Upper lobe of right lung (tissue), 1 donor: Measurements from ENCODE around the gene GAL. TPM values are rescaled to one million over a fixed set of nuclear protein-coding genes. Genes with fewer than 3 reads are reported as not detected.

Experiments used
- ATAC-seq: fragments of 200-7000 bp; cut with Tn5 transposase; one replicate; pipeline ENCODE4 v1.9.1; 2020; ENCODE audit warnings: mild to moderate bottlenecking, moderate library complexity
- DNase-seq: peaks from one replicate; pipeline ENCODE4 v3.0.0-alpha.2; 2020
- H3K27ac ChIP-seq: fragments of 200-600 bp; one replicate; pipeline ENCODE4 v1.8.0; 2022
- H3K27me3 ChIP-seq: fragments of 200-600 bp; one replicate; pipeline ENCODE4 v1.8.0; 2022; ENCODE audit warnings: mild to moderate bottlenecking
- H3K36me3 ChIP-seq: fragments of 200-600 bp; one replicate; pipeline ENCODE4 v1.8.0; 2022
- H3K4me1 ChIP-seq: fragments of 200-600 bp; one replicate; pipeline ENCODE4 v1.8.0; 2022
- H3K4me3 ChIP-seq: fragments of 200-600 bp; one replicate; pipeline ENCODE4 v1.8.0; 2022; ENCODE audit warnings: mild to moderate bottlenecking
- H3K9me3 ChIP-seq: fragments of 200-600 bp; one replicate; pipeline ENCODE4 v1.8.0; 2022
- intact Hi-C: fragments of 100-400 bp; cut with DNase I; formaldehyde crosslinking; loops from one replicate; pipeline ENCODE4 v1.11.0; 2022
- total RNA-seq: library from RNA; stranded (reverse); fragmentation: NEBNext Ultra II Directional; extraction: Animal tissue kit (Norgen Biotek cat#: 25700); gene quantifications from one replicate; pipeline ENCODE4 v1.2.1, GENCODE V29; 2021
- TF ChIP-seq, protein P1 (sequence below): fragments of 200-600 bp; IDR thresholded peaks from one replicate; pipeline ENCODE4 v1.8.0; 2022; ENCODE audit warnings: antibody characterized with exemption
- donor health status: DM: no; HTN: yes; CAD: no; lungs with severe emphysema.

Gene GAL
- total RNA-seq, 1 donor from 2014 or later: not detected

DNA sequence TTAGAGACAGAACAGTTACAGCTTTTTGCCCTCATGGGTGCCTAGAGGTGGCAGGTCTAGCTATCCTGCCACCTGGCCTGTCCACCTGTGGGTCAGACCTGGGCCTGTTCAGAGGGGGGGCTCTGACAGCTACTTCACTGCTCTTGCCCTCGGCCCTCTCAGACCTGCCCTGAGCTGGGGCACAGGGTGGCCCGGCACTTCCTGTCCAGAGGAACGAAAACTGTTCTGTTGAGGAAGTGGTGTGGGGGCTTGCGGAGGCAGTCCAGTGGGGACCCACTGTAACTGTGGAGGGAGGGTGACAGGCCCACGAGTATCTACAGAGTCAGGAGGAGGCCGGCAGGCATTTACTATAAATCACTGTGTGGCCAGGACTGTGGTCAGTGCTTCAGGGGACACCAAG, 50.8 kb downstream of the GAL start:
- peak; percentile 39 for ATAC-seq
- no peak for DNase-seq
- no peaks in the 10 kb centered on the region for H3K9me3 ChIP-seq
- TF ChIP-seq, protein P1, sequence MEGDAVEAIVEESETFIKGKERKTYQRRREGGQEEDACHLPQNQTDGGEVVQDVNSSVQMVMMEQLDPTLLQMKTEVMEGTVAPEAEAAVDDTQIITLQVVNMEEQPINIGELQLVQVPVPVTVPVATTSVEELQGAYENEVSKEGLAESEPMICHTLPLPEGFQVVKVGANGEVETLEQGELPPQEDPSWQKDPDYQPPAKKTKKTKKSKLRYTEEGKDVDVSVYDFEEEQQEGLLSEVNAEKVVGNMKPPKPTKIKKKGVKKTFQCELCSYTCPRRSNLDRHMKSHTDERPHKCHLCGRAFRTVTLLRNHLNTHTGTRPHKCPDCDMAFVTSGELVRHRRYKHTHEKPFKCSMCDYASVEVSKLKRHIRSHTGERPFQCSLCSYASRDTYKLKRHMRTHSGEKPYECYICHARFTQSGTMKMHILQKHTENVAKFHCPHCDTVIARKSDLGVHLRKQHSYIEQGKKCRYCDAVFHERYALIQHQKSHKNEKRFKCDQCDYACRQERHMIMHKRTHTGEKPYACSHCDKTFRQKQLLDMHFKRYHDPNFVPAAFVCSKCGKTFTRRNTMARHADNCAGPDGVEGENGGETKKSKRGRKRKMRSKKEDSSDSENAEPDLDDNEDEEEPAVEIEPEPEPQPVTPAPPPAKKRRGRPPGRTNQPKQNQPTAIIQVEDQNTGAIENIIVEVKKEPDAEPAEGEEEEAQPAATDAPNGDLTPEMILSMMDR: no peak
- H3K36me3 ChIP-seq: no peaks in the 10 kb centered on the region
- no peaks in the 10 kb centered on the region for H3K27me3 ChIP-seq
- intact Hi-C loops: no loop called here
- no peaks in the 10 kb centered on the region for H3K4me1 ChIP-seq
- H3K4me3 ChIP-seq: no peak overlapping the region
- H3K27ac ChIP-seq: no peak overlapping the region

DNA sequence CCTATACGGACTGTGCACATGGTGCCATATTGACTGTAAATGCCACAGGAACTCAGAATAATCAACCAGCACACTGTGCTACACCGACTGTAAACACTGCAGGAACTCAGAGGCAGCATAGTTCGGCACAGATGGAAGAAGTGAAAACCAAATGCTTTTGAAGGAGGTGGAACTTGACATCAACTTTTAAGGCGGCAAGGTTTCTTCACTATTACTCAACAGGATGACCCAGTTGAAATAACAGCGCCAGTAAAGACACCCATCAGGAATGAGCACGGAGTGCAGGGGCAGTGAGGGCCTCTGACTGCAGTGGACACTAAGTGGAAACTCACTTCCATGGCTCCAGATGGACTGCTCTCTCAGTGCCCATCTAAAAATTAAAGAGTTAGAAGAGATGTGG, 51.3 kb downstream of the GAL start:
- Histone ChIP-seq H3K4me1 (no peaks in the 10 kb centered on the region), H3K9me3 (no peaks in the 10 kb centered on the region), H3K27ac (no peak overlapping the region), H3K36me3 (no peaks in the 10 kb centered on the region), H3K27me3 (no peaks in the 10 kb centered on the region), H3K4me3 (no peak overlapping the region)
- TF ChIP-seq, protein P1: no peak
- DNase-seq: no peak
- intact Hi-C loops: no loop called here
- peak; percentile 47 for ATAC-seq

Other genes starting within 250 kb of the GAL start
- gene PPP6R3, start 223.8 kb upstream of the GAL start, total RNA-seq: 93.2 TPM
- gene TESMIN, start 67.0 kb downstream of the GAL start, total RNA-seq: 0.81 TPM
- gene CPT1A, start 157.4 kb downstream of the GAL start, total RNA-seq: 76.4 TPM
- 36.3 TPM for gene MRPL21, start 219.3 kb downstream of the GAL start, total RNA-seq
- 20.3 TPM for gene IGHMBP2, start 219.3 kb downstream of the GAL start, total RNA-seq